NB4 (cell line): Measurements from ENCODE around the gene CHRM2.

Experiments used
- DNase-seq: peaks from one replicate; pipeline ENCODE4 v3.0.0; 2010; ENCODE audit warnings: low read depth
- H3K4me3 ChIP-seq: one replicate; pipeline ENCODE4 v1.5.1; 2011; ENCODE audit warnings: mild to moderate bottlenecking, low read depth, low read length, moderate library complexity
- MYC ChIP-seq: IDR thresholded peaks from 2 replicates; pipeline ENCODE4 v1.6.1; 2011; ENCODE audit warnings: low read depth, low read length
- POLR2A ChIP-seq: IDR thresholded peaks from 2 replicates; pipeline ENCODE4 v1.6.1; 2011; ENCODE audit warnings: mild to moderate bottlenecking; ENCODE audit not compliant: insufficient read length; ENCODE audit errors: extremely low read depth
- TF ChIP-seq, protein P1 (sequence below): IDR thresholded peaks from one replicate; pipeline ENCODE4 v1.5.1; 2012; ENCODE audit warnings: low read depth, low read length
- TF ChIP-seq, protein P2 (sequence below): IDR thresholded peaks from 2 replicates; pipeline ENCODE4 v1.6.1; 2011; ENCODE audit warnings: low read depth, low read length

CHRM2 gene

DNA sequence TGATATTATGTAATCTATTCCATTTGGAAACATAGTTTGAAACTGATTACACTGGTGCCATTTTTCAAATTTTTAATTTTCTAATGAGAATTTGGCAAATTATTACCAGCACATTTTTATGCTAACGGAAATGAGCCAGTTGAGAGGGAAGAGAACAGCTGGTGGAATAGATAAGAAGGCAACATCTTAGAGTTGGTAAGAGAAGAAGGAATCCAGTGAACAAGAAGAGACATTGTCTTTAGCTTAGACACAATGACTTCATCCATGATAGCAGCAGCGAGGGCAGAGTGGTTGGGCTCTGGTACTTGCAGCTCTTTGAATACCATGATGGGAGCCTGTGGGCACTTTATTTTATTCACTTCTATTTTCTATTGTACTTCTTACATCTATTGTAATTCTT, 89.6 kb downstream of the CHRM2 start:
- no peak overlapping the region for H3K4me3 ChIP-seq
- no peak for DNase-seq
- TF ChIP-seq, protein P1, sequence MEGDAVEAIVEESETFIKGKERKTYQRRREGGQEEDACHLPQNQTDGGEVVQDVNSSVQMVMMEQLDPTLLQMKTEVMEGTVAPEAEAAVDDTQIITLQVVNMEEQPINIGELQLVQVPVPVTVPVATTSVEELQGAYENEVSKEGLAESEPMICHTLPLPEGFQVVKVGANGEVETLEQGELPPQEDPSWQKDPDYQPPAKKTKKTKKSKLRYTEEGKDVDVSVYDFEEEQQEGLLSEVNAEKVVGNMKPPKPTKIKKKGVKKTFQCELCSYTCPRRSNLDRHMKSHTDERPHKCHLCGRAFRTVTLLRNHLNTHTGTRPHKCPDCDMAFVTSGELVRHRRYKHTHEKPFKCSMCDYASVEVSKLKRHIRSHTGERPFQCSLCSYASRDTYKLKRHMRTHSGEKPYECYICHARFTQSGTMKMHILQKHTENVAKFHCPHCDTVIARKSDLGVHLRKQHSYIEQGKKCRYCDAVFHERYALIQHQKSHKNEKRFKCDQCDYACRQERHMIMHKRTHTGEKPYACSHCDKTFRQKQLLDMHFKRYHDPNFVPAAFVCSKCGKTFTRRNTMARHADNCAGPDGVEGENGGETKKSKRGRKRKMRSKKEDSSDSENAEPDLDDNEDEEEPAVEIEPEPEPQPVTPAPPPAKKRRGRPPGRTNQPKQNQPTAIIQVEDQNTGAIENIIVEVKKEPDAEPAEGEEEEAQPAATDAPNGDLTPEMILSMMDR = no peak
- no peak for TF ChIP-seq MYC
- no peak for TF ChIP-seq POLR2A
- TF ChIP-seq, protein P2, sequence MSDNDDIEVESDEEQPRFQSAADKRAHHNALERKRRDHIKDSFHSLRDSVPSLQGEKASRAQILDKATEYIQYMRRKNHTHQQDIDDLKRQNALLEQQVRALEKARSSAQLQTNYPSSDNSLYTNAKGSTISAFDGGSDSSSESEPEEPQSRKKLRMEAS = no peak

DNA sequence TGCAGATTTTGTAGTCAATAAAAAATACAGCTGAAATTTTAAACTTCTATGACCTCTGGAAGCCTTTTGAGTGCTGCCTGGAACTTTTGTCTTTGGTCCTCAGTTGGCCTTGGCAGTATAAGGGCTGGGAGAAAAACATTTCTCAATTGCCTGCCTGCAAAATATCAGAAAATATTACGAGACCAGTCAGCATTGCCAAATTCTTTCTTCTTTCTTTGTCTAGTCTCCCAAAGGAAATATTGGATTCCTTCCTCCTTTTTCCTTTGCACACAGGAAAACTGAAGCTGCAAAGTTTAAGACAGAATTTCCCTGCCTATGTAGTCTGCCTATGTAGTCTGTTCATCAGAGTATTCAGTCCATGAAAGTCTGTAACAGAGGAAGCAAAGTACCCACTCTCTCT, 95.9 kb downstream of the CHRM2 start:
- H3K4me3 ChIP-seq = no peak overlapping the region
- TF ChIP-seq, protein P2 = no peak
- TF ChIP-seq POLR2A = no peak
- TF ChIP-seq, protein P1 = no peak
- TF ChIP-seq MYC = no peak
- DNase-seq = no peak

DNA sequence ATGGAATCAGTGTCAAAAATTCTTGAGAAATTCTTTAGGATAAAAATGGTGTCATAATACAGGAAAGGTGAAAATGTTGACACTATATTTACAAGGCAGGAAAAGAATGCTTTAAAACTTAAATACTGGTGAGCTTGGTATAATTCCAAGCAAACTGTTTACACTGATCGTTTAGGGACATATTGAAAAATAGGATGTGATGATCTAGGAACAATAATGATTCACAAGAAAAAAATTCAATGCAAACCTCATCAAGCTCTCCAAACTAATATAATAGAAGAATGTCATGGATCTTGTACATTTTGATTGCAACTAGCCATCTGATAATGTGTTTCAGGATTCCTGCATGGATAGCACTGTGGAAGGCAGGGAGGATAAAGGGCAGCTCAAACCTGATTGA, 98.4 kb downstream of the CHRM2 start:
- no peak for DNase-seq
- TF ChIP-seq, protein P1 = no peak
- TF ChIP-seq MYC (no peak), POLR2A (no peak)
- TF ChIP-seq, protein P2 = no peak
- no peak overlapping the region for H3K4me3 ChIP-seq

DNA sequence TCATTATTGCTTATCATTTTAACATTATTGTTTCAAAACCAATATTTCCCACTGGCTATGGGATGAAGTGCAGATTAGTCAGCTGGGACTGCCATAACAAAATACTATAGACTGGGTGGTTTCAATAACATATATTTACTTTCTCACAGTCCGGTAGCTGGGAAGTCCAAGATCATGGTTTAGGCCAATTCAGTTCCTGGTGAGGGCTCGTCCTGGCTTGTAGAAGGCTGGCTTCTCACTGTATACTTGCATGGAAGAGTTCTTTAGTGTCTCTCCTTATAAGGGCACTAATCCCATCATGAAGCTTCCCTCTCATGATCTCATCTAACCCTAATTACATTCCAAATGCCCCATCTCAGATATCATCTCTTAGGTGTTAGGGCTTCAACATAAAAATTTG, 101.3 kb downstream of the CHRM2 start:
- TF ChIP-seq, protein P1 = no peak
- no peak for TF ChIP-seq MYC
- TF ChIP-seq POLR2A = no peak
- TF ChIP-seq, protein P2 = no peak
- no peak for DNase-seq
- no peak overlapping the region for H3K4me3 ChIP-seq

DNA sequence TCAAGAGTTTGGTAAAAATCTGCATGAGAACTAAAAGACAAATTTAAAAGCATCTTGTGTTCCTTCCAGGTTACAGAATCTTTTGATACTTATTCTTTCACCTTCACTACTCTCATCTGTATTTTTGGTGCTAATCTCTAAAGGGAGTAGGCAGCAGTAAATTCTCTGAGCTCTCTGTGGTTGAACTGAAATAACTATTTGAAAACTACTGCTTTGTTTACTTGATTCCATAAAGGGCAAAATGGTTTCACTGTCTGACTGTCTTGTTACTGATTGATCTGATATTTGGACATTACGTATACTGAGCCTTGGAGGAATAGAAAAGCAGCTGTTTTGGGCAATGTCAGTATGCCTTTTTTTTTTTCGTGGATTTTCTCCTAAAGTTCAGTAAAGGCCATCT, 103.3 kb downstream of the CHRM2 start:
- no peak for TF ChIP-seq MYC
- TF ChIP-seq, protein P2 = no peak
- TF ChIP-seq, protein P1 = no peak
- no peak for TF ChIP-seq POLR2A
- H3K4me3 ChIP-seq = no peak overlapping the region
- no peak for DNase-seq
